ENCODE measurements around the gene UBE2F. TPM values are rescaled to one million over a fixed set of nuclear protein-coding genes. Genes with fewer than 3 reads are reported as not detected.

Gene UBE2F, protein sequence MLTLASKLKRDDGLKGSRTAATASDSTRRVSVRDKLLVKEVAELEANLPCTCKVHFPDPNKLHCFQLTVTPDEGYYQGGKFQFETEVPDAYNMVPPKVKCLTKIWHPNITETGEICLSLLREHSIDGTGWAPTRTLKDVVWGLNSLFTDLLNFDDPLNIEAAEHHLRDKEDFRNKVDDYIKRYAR
- 47.8 TPM for polyA plus RNA-seq (2013, experiment 1 of 2)
- polyA plus RNA-seq (2013, experiment 2 of 2): 49.3 TPM

DNA sequence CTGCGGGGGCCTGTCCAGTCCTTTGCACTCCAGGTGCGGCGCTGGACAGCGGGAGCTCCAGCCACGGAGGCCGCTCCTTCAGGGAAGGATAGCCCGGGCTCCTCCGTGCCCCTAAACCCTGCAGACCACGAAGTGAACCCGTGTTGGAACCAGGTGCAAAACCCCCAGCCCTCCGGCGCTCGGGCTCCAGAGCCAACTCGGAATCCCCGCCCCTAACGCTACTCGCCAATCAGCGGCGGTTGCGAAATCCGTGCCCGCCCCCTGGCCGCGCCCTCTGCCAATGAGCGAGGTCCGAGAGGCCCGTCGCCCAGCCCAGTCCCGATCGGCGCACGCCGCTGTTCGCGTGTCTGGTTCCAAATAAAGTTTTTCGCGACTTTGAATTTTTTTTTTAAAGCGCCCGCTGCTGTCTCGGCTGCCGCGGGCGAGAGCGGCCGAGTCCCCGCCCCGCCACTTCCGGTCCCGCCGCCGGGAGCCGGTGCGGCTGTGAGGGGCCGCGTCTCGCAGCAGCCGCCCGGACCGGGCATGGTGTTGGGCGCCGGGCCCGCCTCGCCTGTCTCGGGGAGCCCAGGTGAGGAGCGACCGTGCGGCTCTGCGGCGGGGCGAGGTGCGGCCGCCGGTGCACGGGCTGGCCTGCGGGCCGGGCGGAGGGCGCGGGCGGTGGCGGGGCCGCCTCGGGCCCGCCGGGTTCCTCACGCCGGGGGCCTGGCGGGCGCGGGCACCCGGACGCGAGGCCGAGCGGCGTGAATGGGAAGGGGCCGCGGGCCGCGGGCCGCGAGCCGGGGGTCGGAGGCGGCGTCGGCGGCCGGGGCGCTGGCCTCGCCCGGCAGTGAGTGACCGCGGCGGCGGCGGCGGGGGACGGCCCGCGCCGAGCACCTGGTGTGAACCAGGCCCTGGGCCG, at the start of gene UBE2F:
Gene UBE2F (plus strand): TSS at position 450 of the 898 bp plus-strand sequence. CDS start 6,094 bp downstream, outside the sequence.
- H2BK5ac ChIP-seq (ENCODE audit: low read length): no peak within 1 kb of the TSS
- WGBS (ENCODE audit: extremely low coverage, insufficient coverage, low lambda C conversion rate): no CpG with 5 or more reads among the region's 123 CpGs
- H3K36me3 ChIP-seq (ENCODE audit: control insufficient read depth, insufficient read depth, low read length): no peaks in the 10 kb centered on the region
- H3K27me3 ChIP-seq (ENCODE audit: insufficient read depth, low read length, poor library complexity): no peaks in the 10 kb centered on the region
- peaks cover 19% of the 10 kb centered on the region for H3K79me1 ChIP-seq (ENCODE audit: low read length)
- no peak within 1 kb of the TSS for H2BK15ac ChIP-seq (replicated peaks; ENCODE audit: low read depth)
- H3K4ac ChIP-seq (ENCODE audit: low read depth, low read length): peak within 1 kb of the TSS; percentile 66
- H4K5ac ChIP-seq (ENCODE audit: low read length): peak within 1 kb of the TSS; percentile 39
- peak within 1 kb of the TSS; percentile 68 for H4K8ac ChIP-seq (ENCODE audit: low read depth, low read length)
- peak; percentile 97 for DNase-seq
- no peak within 1 kb of the TSS for H3K27ac ChIP-seq (ENCODE audit: low read depth, low read length)
- peak within 1 kb of the TSS; percentile 91 for H3K4me3 ChIP-seq (ENCODE audit: low read length)
- peaks cover 4% of the 10 kb centered on the region for H3K4me1 ChIP-seq (ENCODE audit: control insufficient read depth, low read depth, low read length)
- peaks cover 34% of the 10 kb centered on the region for H3K79me2 ChIP-seq (ENCODE audit: control insufficient read depth, insufficient read depth, low read length)
- peak within 1 kb of the TSS; percentile 66 for H3K23ac ChIP-seq (ENCODE audit: low read length)
- peak within 1 kb of the TSS; percentile 95 for H3K4me2 ChIP-seq (ENCODE audit: low read length)
- peak within 1 kb of the TSS; percentile 97 for H3K9ac ChIP-seq (ENCODE audit: low read length)
- H2AK5ac ChIP-seq (ENCODE audit: low read length): no peak within 1 kb of the TSS
- H3K18ac ChIP-seq (ENCODE audit: low read length): peak within 1 kb of the TSS; percentile 88
- peak within 1 kb of the TSS; percentile 95 for H3K56ac ChIP-seq (ENCODE audit: low read length)
- H2BK120ac ChIP-seq (ENCODE audit: low read depth, low read length): no peak within 1 kb of the TSS

DNA sequence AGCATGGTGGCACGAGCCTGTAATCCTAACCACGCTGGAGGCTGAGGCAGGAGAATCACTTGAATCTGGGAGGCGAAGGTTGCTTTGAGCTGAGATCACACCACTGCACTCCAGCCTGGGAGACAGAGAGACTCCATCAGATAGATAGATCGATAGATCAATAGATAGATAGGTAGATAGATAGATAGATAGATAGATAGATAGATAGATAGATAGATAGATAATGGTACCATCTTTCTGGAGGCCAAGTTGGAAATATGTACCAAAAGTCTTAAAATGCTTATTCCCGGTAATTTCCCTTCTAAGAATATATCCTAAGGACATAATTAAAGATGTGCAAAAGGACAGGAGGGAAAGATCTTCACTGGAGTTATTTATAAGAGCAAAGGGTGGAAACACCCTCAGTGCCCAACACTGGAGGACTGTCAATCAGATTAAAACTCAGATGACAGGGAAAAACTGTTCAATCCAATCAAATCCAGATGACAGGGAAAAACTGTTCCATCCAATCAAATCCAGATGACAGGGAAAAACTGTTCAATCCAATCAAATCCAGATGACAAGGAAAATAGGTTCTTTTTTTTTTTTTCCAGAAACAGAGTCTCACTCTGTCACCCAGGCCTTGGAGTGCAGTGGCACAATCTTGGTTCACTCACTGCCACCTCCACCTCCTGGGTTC, 49.0 kb upstream of the UBE2F start:
- Histone ChIP-seq H2BK5ac (ENCODE audit: low read length) (no peak overlapping the region), H2AK5ac (ENCODE audit: low read length) (no peak overlapping the region), H2BK120ac (ENCODE audit: low read depth, low read length) (no peak overlapping the region), H3K4ac (ENCODE audit: low read depth, low read length) (no peak overlapping the region), H3K56ac (ENCODE audit: low read length) (no peak overlapping the region), H3K4me2 (ENCODE audit: low read length) (no peak overlapping the region), H2BK15ac (replicated peaks; ENCODE audit: low read depth) (no peak overlapping the region), H3K79me2 (ENCODE audit: control insufficient read depth, insufficient read depth, low read length) (no peaks in the 10 kb centered on the region), H4K8ac (ENCODE audit: low read depth, low read length) (no peak overlapping the region), H4K5ac (ENCODE audit: low read length) (no peak overlapping the region), H3K18ac (ENCODE audit: low read length) (no peak overlapping the region), H3K23ac (ENCODE audit: low read length) (no peak overlapping the region), H3K4me3 (ENCODE audit: low read length) (no peak overlapping the region), H3K36me3 (ENCODE audit: control insufficient read depth, insufficient read depth, low read length) (no peaks in the 10 kb centered on the region), H3K27ac (ENCODE audit: low read depth, low read length) (no peak overlapping the region), H3K27me3 (ENCODE audit: insufficient read depth, low read length, poor library complexity) (no peaks in the 10 kb centered on the region), H3K9ac (ENCODE audit: low read length) (no peak overlapping the region), H3K79me1 (ENCODE audit: low read length) (no peaks in the 10 kb centered on the region), H3K4me1 (ENCODE audit: control insufficient read depth, low read depth, low read length) (no peaks in the 10 kb centered on the region)
- no CpG with 5 or more reads among the region's 5 CpGs for WGBS (ENCODE audit: extremely low coverage, insufficient coverage, low lambda C conversion rate)
- no peak for DNase-seq

DNA sequence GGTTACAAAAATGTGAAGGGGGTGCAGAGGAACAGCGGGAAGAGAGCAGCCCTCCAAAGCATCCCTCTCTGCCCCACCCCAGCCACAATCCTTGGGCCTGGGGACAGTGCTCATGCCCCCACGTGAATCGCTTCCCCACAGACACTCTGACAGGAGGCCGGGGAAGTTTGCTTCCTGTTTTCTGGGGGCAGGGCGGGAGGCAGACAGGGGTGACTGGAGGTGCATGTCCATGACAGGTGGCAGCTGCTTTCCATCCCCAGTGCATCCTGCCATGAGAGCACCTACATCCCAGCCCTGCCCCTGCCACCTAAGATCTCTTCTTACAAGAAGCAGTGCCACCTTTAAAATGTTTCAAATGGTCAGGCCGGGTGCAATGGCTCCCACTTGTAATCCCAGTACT, 47.2 kb upstream of the UBE2F start:
- no peaks in the 10 kb centered on the region for H3K79me2 ChIP-seq (ENCODE audit: control insufficient read depth, insufficient read depth, low read length)
- no peaks in the 10 kb centered on the region for H3K36me3 ChIP-seq (ENCODE audit: control insufficient read depth, insufficient read depth, low read length)
- H3K4ac ChIP-seq (ENCODE audit: low read depth, low read length): no peak overlapping the region
- H4K5ac ChIP-seq (ENCODE audit: low read length): no peak overlapping the region
- H3K4me1 ChIP-seq (ENCODE audit: control insufficient read depth, low read depth, low read length): no peaks in the 10 kb centered on the region
- H2BK5ac ChIP-seq (ENCODE audit: low read length): no peak overlapping the region
- H3K18ac ChIP-seq (ENCODE audit: low read length): no peak overlapping the region
- H3K79me1 ChIP-seq (ENCODE audit: low read length): no peaks in the 10 kb centered on the region
- H2BK120ac ChIP-seq (ENCODE audit: low read depth, low read length): no peak overlapping the region
- no peak overlapping the region for H4K8ac ChIP-seq (ENCODE audit: low read depth, low read length)
- no peak overlapping the region for H3K27ac ChIP-seq (ENCODE audit: low read depth, low read length)
- no peak overlapping the region for H3K4me3 ChIP-seq (ENCODE audit: low read length)
- H2BK15ac ChIP-seq (replicated peaks; ENCODE audit: low read depth): no peak overlapping the region
- H3K9ac ChIP-seq (ENCODE audit: low read length): no peak overlapping the region
- no peak overlapping the region for H3K23ac ChIP-seq (ENCODE audit: low read length)
- no peaks in the 10 kb centered on the region for H3K27me3 ChIP-seq (ENCODE audit: insufficient read depth, low read length, poor library complexity)
- WGBS (ENCODE audit: extremely low coverage, insufficient coverage, low lambda C conversion rate): no CpG with 5 or more reads among the region's 6 CpGs
- no peak for DNase-seq
- H3K4me2 ChIP-seq (ENCODE audit: low read length): no peak overlapping the region
- no peak overlapping the region for H2AK5ac ChIP-seq (ENCODE audit: low read length)
- no peak overlapping the region for H3K56ac ChIP-seq (ENCODE audit: low read length)

DNA sequence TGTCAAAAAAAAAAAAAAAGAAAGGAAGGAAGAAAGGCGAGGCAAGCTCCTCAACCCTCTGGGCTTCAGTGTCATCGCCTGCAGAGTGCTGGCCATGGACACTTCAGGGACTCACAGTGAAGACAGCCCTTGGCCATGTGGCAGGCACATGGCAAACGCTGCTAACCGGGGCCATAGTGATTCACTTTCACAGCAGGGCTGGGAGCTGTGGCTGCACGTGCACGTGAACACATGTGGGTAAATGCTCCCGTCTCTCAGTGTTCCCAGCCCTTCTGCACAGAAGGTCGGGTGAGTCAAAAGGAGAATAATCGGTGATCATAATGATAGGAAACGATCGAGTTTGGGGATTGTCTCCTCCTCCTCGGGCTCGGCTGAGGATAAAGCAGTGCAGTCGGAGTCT, 46.1 kb upstream of the UBE2F start:
- no peaks in the 10 kb centered on the region for H3K79me2 ChIP-seq (ENCODE audit: control insufficient read depth, insufficient read depth, low read length)
- no peak overlapping the region for H3K18ac ChIP-seq (ENCODE audit: low read length)
- no peak overlapping the region for H3K4ac ChIP-seq (ENCODE audit: low read depth, low read length)
- no peak overlapping the region for H4K5ac ChIP-seq (ENCODE audit: low read length)
- H3K23ac ChIP-seq (ENCODE audit: low read length): no peak overlapping the region
- H2BK5ac ChIP-seq (ENCODE audit: low read length): no peak overlapping the region
- H3K36me3 ChIP-seq (ENCODE audit: control insufficient read depth, insufficient read depth, low read length): no peaks in the 10 kb centered on the region
- H3K27me3 ChIP-seq (ENCODE audit: insufficient read depth, low read length, poor library complexity): no peaks in the 10 kb centered on the region
- DNase-seq: no peak
- H2BK120ac ChIP-seq (ENCODE audit: low read depth, low read length): no peak overlapping the region
- no peak overlapping the region for H2AK5ac ChIP-seq (ENCODE audit: low read length)
- no peaks in the 10 kb centered on the region for H3K4me1 ChIP-seq (ENCODE audit: control insufficient read depth, low read depth, low read length)
- H3K4me2 ChIP-seq (ENCODE audit: low read length): no peak overlapping the region
- no peak overlapping the region for H4K8ac ChIP-seq (ENCODE audit: low read depth, low read length)
- no CpG with 5 or more reads among the region's 14 CpGs for WGBS (ENCODE audit: extremely low coverage, insufficient coverage, low lambda C conversion rate)
- no peaks in the 10 kb centered on the region for H3K79me1 ChIP-seq (ENCODE audit: low read length)
- H3K9ac ChIP-seq (ENCODE audit: low read length): no peak overlapping the region
- H3K56ac ChIP-seq (ENCODE audit: low read length): no peak overlapping the region
- H3K4me3 ChIP-seq (ENCODE audit: low read length): no peak overlapping the region
- H3K27ac ChIP-seq (ENCODE audit: low read depth, low read length): no peak overlapping the region
- no peak overlapping the region for H2BK15ac ChIP-seq (replicated peaks; ENCODE audit: low read depth)

DNA sequence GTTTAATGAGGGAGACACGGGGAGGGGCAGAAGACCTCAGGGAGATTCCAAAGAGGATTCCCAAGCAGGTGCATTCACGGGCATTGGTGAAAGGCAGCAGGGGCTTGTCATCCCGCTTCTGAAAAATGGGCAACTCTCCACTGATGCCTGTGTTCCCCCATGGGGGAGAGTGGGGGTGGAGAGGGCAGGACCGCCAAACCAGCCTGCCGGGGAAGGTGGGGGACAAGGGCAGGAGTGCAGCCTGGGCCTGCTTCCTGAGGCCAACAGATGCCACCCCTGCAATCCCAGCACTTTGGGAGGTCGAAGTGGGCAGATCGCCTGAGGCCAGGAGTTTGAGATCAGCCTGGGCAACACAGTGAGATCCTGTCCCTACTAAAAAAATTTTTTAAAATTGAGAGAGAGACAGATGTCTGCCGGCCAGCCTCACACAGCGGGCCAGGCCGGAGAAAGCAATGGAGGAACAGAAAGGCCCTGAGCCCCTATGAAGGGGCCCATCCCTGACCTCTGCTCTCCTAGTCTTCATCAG, 44.8 kb upstream of the UBE2F start:
- no CpG with 5 or more reads among the region's 10 CpGs for WGBS (ENCODE audit: extremely low coverage, insufficient coverage, low lambda C conversion rate)
- no peak overlapping the region for H2BK5ac ChIP-seq (ENCODE audit: low read length)
- H3K27ac ChIP-seq (ENCODE audit: low read depth, low read length): no peak overlapping the region
- H3K4ac ChIP-seq (ENCODE audit: low read depth, low read length): no peak overlapping the region
- H3K9ac ChIP-seq (ENCODE audit: low read length): no peak overlapping the region
- H3K4me3 ChIP-seq (ENCODE audit: low read length): no peak overlapping the region
- no peaks in the 10 kb centered on the region for H3K36me3 ChIP-seq (ENCODE audit: control insufficient read depth, insufficient read depth, low read length)
- no peak overlapping the region for H3K18ac ChIP-seq (ENCODE audit: low read length)
- no peak overlapping the region for H4K5ac ChIP-seq (ENCODE audit: low read length)
- no peaks in the 10 kb centered on the region for H3K27me3 ChIP-seq (ENCODE audit: insufficient read depth, low read length, poor library complexity)
- no peak overlapping the region for H4K8ac ChIP-seq (ENCODE audit: low read depth, low read length)
- no peak overlapping the region for H2BK120ac ChIP-seq (ENCODE audit: low read depth, low read length)
- H2AK5ac ChIP-seq (ENCODE audit: low read length): no peak overlapping the region
- no peak overlapping the region for H3K56ac ChIP-seq (ENCODE audit: low read length)
- no peak overlapping the region for H3K4me2 ChIP-seq (ENCODE audit: low read length)
- no peak for DNase-seq
- no peaks in the 10 kb centered on the region for H3K4me1 ChIP-seq (ENCODE audit: control insufficient read depth, low read depth, low read length)
- no peak overlapping the region for H2BK15ac ChIP-seq (replicated peaks; ENCODE audit: low read depth)
- H3K23ac ChIP-seq (ENCODE audit: low read length): no peak overlapping the region
- no peaks in the 10 kb centered on the region for H3K79me2 ChIP-seq (ENCODE audit: control insufficient read depth, insufficient read depth, low read length)
- H3K79me1 ChIP-seq (ENCODE audit: low read length): no peaks in the 10 kb centered on the region
